IPS DF 4.7 (cell line): ENCODE measurements around the gene PPP2R3B.
"Not testable (repeated sequence)": the region's sequence is repeated elsewhere in the genome, so short reads cannot be mapped to it uniquely, and the experiment has no call there.

ENCODE experiments used
- DNase-seq: peaks from one replicate; pipeline ENCODE4 v3.0.0-alpha.2; 2013; ENCODE audit warnings: low spot score; ENCODE audit errors: extremely low read depth

The PPP2R3B gene, protein sequence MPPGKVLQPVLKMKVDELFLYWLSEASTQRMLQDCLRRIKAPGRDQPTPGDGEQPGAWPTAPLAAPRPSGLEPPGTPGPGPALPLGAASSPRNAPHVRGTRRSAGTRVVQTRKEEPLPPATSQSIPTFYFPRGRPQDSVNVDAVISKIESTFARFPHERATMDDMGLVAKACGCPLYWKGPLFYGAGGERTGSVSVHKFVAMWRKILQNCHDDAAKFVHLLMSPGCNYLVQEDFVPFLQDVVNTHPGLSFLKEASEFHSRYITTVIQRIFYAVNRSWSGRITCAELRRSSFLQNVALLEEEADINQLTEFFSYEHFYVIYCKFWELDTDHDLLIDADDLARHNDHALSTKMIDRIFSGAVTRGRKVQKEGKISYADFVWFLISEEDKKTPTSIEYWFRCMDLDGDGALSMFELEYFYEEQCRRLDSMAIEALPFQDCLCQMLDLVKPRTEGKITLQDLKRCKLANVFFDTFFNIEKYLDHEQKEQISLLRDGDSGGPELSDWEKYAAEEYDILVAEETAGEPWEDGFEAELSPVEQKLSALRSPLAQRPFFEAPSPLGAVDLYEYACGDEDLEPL

DNA sequence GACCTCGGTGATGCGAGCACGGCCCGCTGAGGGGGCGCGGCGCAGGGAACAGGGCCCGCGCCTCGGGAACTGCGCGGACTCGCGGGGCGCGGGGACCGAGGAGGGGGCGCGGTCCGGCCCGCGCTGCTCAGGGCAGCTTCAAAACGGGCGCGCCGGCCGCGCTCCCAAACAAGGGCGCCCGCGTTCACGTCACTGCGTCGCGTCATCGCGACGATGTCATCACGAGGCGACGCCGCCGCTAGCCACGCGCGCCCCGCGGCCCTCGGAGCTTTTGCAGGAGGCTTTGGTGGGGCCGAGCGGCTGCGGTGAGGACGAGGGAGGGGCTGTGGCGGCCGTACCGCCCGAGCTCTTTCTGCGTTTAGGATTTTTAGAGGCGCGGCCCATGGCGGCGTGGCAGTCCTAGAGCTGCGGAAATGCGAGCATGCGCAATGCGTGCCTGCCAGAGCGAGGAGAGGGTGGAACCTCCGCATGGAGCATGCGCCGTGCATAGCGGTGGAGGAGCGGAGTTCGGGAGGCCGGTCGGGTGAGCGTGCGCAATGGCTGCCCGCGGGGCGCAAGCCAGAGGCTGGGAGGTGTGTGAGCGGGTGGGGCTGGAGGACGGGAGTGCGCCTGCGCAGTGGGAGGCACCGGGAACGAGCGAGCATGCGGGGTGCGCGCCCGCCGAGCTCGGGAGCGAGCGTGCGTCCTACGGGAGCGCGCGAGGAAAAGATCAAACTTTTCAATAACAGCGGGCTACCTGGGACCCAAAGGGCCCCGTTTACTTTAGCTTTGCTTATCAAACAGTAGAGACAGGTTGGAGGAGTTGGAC, at the start of gene PPP2R3B:
PPP2R3B (minus strand) TSS at position 140 of the 808 bp plus-strand sequence. CDS start 216 bp downstream, outside the sequence.
- DNase-seq, result peak; percentile 90

DNA sequence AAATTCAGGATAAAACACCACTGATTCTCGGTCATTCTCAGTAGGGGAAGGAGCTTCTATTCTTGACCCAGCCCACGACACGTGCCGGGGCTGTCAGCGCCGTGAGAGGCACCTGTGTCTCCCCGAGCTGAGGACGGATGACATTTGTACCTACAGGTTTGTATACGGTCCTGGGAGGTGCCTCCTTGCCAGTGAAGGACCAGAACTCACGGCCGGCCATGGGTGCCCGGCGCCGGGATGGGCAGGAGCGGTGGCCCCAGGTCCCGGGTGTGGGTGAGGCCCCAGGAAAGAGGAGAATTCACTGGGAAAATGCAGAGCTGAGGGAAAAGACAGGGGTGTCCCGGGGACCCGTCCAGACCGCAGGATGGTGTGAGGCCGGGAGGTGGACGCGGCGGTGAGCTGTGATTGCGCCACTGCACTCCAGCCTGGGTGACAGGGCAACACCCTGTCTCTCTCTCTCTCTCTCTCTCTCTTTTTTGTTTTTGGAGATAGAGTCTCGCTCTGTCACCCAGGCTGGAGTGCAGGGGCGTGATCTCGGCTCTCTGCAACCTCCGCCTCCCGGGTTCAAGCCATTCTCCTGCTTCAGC, 48.9 kb upstream of the PPP2R3B start:
- no peak for DNase-seq

DNA sequence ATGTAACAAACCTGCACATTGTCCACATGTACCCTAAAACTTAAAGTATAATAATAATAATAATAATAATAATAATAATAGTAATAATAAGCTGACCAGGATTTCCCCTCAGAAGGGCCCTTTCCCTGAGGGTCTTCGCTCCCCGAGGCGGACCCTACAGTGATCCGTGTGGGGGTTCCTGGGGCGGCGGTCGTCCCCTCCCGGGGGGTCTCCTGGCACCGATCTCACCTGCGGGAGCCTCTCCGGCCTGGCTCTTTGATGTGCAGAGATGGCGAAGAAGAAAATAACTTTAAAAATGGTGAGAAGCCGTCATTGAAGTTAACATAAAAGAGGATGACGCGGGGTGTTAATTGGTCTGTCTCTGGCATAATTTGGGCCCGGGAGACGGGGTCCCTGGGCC, 48.2 kb upstream of the PPP2R3B start:
- no peak for DNase-seq

DNA sequence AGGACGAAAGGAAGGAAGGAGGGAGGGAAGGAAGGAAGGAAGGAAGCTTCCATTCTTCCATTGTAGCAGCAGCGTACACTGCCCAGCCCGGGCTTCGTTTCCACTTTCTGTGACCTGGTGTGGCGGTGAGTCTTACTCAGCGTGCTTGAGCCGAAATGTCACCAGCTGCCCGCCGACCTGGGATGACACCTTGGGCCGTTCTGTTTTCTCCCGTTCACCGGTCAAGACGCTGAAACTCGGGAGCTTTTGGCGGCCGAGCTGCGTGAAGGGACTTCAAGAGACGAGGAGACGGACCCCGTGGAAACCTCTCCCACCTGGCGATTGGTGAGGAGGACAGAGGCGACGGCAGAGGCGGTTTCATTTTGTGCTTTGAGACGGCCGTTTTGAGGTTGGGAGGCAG, 47.1 kb upstream of the PPP2R3B start:
- DNase-seq, result no peak

DNA sequence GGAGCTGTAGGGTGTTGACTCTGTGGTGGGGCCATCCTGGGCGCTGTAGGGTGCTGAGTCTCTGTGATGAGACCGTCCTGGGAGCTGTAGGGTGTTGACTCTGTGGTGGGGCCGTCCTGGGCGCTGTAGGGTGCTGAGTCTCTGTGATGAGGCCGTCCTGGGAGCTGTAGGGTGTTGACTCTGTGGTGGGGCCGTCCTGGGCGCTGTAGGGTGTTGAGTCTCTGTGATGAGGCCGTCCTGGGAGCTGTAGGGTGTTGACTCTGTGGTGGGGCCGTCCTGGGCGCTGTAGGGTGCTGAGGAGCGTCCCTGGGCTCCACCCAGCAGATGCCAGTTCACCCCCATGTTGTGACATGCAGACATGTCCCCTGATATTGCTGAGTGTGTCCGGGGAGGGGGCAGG, 46.0 kb upstream of the PPP2R3B start:
- DNase-seq, result not testable (repeated sequence)

DNA sequence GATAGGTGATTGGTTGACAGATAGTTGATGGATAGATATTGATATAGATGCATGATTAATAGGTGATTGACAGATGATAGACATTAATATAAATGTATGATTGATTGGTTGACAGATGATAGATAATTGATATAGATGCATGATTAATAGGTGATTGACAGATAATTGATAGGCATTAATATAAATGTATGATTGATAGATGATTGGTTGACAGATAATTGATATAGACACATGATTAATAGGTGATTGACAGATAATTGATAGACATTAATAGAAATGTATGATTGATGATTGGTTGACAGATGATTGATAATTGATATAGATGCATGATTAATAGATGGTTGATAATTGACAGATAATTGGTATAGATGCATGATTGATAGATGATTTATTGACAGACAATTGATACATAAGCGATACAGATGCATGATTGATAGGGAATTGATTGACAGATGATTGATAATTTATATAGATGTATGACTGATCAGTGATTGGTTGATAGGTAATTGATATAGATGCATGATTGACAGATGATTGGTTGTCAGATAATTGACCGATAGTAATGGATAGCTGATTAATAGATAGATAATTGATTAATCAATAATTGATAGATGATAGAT, 44.9 kb upstream of the PPP2R3B start:
- DNase-seq, result no peak

DNA sequence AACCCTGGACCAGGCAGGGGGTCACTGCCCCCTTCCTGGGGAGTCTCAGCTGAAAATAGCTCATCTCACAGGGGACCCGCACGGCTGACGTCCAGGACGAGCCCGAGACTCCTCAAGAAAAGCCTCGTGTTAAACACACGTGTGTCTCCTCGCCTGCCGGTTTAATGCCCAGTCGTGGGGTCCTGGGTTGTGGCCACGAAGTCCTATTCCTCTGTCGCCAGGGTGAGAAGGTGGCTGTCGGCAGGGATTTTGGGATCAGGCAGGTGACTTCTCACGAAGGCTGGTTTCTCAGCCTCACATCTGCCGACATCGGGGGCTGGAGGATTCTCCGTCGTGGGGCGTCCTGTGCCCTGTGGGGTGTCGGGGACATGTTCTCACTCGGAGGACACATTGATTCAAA, 44.3 kb upstream of the PPP2R3B start:
- DNase-seq, result no peak

DNA sequence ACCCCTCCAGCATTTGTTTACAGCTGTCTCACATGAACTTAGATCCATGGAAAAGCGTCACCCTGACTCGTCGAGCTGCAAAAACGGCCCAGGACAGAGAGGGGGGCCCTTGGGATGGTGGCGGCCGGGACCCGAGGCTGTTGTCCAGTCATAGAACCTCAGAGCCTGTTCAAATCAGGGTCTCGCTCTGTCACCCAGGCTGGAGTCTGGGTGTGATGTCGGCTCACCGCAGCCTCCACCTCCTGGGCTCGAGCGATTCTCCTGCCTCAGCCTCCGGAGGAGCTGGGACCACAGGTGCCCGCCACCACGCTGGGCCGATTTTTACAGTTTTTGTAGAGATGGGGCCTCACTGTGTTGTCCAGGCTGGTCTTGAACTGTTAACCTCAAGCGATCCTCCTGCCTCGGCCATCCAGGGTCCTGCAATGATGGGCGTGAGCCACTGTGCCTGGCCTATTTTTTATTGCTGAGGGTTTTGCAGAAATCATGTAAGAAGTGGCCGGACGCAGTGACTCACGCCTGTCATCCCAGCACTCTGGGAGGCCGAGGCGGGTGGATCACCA, 42.6 kb upstream of the PPP2R3B start:
- no peak for DNase-seq

DNA sequence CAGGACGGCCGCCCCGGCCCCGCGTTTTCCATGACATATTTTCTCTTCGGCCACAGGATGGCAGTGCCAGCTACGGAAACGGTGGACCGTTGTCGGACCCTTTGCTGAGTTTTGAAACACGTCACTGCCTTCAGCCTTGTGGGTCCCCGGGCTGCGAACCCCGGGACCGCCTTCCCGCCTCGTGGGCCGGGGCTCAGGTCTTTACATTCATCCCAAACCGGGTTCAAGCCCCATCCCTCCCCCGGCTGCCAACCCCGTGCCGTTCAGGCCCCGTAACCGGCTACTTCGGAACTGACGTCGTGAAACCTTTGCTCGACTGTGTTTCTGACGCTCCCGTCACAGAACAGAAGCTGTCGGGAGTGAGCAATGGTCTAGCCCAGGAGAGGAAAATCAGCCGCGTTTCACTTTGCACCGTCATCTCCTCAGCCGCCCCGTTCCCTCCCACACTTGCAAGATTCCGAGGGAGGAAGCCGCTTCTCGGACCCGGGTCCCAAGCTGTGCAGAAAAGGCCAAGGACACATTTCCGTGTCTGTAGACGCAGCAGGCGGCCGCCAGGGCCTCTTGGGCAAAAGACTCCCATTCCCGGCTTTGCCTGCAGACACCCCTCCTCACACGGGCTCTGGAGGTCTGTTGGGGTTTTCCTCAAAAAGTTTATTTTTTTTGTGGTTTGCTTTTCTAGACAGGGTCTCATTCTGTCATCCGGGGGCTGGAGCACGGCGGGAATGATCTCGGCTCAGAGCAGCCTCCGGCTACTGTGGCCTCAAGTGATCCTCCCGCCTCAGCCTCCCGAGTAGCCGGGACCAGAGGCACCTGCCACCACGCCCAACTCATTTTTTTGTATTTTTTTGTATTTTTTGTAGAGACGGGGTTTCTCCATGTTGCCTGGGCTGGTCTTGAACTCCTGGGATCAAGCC, 41.4 kb upstream of the PPP2R3B start:
- DNase-seq, result no peak

DNA sequence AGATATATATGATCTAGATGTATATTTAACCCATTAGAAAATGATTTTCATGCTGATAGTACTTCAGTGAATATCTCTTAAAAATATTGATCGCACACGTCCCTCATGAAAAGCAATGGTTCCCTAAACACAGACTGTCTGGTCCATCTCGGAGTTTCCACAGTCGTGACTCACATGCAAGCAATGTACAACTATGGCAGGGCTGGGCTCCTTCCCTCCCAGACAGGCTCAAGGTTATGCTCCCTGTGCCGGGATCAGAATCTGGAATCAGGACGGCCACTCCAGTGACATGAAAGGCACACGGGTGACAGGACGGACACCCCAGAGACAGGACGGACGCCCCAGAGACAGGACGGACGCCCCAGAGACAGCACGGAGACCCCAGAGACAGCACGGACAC, 40.2 kb upstream of the PPP2R3B start:
- no peak for DNase-seq

DNA sequence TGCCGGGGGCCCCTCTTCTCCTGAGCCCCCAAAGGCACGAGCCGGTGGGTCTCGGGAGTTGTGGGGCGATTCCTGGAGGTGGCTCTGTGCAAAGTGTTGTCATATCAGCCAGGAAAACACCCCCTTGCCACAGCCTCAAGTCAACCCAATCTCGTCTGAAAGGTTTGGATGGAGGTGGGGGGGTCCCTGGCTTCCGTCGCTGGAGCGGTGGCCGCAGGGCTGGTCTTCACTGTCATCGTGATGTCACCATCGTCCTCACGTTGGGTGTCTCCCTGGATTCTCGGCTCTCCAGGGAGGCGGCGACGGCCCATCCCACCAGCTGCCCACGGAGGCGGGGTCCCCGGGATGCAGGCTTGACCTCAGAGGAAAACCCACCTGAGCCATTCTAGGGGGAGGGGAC, 38.3 kb upstream of the PPP2R3B start:
- DNase-seq, result no peak

DNA sequence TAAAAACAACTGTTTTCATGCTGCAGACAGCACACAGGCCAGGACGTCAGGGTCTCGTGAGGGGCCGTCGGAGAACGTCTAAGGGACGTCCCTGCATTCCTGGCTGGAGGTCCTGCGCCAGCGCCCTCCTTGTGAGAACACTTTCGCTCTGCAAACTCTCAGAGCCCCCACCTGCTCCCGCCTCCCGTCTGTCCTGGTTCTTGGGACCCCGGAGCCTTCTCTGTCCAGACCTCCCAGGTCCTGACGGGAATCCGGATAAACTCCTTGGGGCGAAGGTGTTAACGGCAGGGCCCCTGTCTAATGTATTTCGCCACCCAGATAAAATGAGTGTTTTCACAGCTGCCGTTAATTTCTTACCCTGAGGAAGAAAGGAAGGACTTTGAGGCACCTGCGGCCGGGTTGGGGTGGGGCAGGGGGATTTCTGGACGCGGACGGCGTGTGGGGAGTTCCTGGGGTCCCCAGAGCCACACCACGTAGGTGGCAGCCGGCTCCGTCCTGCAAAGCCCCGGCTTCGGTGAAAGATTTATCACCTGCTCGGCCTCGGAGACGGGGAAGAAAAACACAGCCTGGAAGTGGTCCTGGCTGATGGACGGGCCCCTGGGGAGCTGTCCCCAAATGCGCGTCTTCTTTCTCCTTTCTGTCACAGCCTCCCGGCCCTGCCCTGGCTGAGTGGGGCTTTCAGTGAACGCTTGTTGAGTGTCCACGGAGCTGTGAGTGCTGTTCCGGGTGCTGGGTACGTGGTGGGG, 35.1 kb upstream of the PPP2R3B start:
- no peak for DNase-seq

DNA sequence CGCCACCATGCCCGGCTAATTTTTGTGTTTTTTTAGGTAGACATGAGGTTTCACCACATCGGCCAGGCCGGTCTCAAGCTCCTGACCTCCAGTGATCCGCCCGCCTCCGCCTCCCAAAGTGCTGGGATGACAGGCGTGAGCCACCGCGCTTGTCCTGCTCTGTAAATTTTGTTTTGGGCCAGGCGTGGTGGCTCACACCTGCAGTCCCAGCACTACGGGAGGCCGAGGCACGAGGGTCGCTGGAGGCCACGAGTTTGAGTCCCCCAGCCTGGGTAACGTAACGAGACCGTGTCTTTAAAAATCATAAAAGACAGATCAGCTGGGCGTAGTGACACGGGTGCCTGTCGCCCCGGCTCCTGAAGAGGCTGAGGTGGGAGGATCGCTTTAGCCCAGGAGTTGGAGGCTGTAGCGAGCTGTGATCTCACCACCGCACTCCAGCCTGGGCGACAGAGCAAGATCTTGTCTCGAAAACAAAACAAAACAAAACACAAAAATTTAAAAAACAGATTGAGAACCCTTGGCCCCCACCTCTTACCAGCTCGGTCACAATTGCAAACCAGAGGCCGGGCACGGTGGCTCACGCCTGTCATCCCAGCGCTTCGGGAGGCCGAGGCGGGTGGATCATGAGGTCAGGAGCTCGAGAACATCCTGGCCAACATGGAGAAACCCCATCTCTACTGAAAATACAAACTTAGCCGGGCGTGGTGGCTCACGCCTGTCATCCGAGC, 34.0 kb upstream of the PPP2R3B start:
- DNase-seq, result no peak

DNA sequence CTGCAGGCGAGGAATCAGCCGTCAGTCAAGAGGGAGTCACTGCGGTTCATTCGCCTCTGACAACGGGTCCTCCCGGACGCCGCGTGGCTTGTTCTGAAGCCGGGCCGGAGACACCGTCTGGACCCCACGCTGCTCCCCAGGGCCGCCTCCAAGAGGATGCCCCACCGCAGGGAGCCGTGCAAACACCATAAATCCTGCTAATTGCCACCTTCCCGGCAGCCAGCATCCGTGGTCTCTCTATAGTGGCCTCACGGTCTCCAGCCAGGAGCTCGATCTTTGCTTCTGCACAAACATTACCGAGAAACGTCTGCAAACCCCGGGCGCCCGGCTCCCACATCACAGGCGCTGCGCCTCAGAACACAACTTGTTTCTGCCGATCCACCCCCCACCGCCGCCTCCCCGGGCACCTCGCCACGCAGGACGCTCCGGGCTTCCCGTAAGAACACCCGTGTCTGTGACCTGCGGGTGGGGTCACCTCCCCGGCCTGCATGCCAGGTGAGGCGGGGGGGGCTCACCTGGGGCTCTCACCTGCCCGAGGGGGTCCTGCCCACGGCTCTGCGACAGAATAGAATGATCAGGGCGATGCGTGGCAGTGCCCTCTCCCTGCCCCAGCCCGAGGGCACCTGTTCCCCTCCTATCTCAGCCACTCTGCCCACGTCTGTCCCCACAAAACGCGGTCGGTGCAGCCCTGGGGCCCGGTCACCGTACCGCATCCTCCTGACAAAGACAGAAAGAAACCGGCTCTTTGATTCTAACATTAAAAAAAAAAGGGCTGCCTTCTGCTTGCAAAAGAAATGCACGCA, 32.4 kb upstream of the PPP2R3B start:
- DNase-seq, result no peak

DNA sequence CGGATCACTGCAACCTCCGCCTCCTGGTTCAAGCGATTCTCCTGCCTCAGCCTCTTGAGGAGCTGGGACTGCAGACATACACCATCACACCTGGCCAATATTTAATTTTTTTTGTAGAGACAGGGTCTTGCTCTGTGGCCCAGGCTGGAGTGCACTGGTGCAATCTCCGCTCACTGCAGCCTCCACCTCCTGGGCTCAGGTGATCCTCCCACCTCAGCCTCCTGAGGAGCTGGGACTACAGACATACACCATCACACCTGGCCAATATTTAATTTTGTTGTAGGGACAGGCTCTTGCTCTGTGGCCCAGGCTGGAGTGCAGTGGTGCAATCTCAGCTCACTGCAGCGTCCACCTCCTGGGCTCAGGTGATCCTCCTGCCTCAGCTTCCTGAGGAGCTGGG, 28.8 kb upstream of the PPP2R3B start:
- DNase-seq, result not testable (repeated sequence)

DNA sequence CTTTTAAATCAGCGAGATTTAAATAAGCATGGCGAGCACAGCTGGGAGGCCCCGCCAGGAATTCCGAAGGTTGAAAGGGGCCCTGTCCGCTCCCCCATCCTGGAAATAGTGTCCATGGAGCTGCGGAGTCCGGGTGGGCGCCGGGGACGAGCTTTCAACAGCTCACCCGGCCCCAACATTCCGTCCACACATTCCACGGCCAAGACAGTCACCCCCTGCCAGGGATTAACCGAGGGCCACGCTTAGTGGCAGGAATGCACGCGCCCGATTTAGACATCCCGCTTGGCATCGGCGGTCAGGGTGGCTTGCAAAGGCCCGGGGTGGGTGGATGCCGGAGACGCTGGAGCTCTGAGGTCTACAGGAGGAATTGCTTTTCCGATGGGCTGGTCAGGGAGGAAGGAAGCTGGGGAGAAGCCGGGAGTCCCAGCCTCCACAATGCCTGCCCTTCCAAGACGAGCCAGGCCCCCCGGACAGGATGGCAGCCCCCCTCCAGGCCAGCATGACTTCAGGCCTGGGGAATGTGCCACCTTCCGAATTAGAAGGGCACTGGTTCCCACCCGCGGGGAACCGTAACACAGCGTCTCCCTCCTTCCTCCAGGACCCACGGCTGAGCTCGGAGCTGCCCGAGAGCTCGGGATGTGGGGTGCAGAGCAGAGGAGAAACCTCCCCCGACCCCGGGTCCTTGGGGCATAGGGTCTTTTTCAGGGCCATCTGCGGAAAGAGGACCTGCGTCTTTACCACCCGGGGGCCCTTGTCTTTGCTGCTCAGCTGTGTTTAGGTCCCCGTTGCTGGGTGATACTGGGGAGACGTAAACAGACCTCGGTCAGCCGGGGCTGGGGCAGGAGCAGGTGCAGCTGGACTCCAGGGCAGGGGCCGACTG, 26.9 kb upstream of the PPP2R3B start:
- no peak for DNase-seq

DNA sequence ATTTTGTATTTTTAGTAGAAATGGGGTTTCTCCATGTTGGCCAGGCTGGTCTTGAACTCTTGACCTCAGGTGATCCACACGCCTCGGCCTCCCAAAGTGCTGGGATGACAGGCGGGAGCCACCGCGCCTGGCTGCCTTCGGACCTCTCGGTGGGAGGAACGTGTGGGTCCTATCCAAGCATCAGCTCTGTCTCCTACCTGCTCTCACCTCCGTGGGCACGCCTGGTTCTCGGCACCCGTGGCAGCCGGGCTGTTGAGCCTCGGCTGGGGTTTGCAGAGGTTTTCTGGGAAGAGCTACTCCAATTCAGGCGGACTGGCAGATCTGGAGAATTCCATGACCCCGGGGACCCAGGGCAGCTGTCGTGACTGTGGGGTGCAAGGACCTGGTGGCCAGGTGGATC, 23.6 kb upstream of the PPP2R3B start:
- DNase-seq, result no peak
